HL-60 (cell line): ENCODE data around the gene CCDC121.

Source experiments
- DNase-seq, 2 experiments: peaks; one replicate each; pipeline ENCODE4 v3.0.0-alpha.2; 2010 to 2020; ENCODE audit warnings: low read depth in 1 of 2, low spot score in 1 of 2
- H3K27ac ChIP-seq: fragments of 250-450 bp; sonication (Bioruptor Pico); replicated peaks from 2 replicates; pipeline ENCODE4 v1.5.1; 2020; ENCODE audit warnings: mild to moderate bottlenecking, moderate library complexity
- H3K27me3 ChIP-seq: fragments of 250-450 bp; sonication (Bioruptor Pico); 2 replicates; pipeline ENCODE4 v1.5.1; 2021; ENCODE audit warnings: mild to moderate bottlenecking, moderate library complexity; ENCODE audit not compliant: insufficient read depth, poor library complexity, severe bottlenecking
- H3K4me3 ChIP-seq: replicated peaks from 2 replicates; pipeline ENCODE4 v1.5.1; 2011; ENCODE audit warnings: mild to moderate bottlenecking, control low read depth, low read length; ENCODE audit not compliant: insufficient read depth
- GABPA ChIP-seq: IDR thresholded peaks from 2 replicates; pipeline ENCODE4 v1.6.1; 2012; ENCODE audit warnings: low read depth
- POLR2AphosphoS5 ChIP-seq: IDR thresholded peaks from 2 replicates; pipeline ENCODE4 v1.6.1; 2012; ENCODE audit warnings: low read depth
- SPI1 ChIP-seq: IDR thresholded peaks from 2 replicates; pipeline ENCODE4 v1.6.1; 2012; ENCODE audit warnings: low read depth, mild to moderate bottlenecking, borderline replicate concordance
- TF ChIP-seq, protein P1 (sequence below): IDR thresholded peaks from one replicate; pipeline ENCODE4 v1.5.1; 2011; ENCODE audit warnings: low read length, control low read depth, inconsistent platforms; ENCODE audit not compliant: insufficient read depth
- TF ChIP-seq, protein P2 (sequence below): IDR thresholded peaks from 2 replicates; pipeline ENCODE4 v1.6.1; 2012; ENCODE audit warnings: low read depth; ENCODE audit not compliant: insufficient replicate concordance

The CCDC121 gene

DNA sequence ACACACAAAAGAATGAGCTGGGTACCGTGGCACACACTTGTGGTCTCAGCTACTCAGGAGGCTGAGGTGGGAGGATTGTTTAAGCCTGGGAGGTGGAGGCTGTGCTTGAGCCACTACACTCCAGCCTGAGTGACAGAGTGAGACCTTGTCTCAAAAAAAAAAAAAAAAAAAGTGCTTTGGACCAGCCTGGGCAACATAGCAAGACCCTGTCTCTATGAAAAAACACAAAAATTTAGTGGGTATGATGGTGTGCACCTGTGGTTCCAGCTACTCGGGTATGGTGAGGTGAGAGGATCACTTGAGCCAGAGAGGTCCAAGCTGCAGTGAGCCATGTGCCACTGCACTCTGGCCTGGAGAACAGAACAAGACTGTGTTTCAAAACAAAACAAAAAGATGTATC is 35.6 kb downstream of the CCDC121 start:
- no peak for TF ChIP-seq POLR2AphosphoS5
- TF ChIP-seq, protein P1, sequence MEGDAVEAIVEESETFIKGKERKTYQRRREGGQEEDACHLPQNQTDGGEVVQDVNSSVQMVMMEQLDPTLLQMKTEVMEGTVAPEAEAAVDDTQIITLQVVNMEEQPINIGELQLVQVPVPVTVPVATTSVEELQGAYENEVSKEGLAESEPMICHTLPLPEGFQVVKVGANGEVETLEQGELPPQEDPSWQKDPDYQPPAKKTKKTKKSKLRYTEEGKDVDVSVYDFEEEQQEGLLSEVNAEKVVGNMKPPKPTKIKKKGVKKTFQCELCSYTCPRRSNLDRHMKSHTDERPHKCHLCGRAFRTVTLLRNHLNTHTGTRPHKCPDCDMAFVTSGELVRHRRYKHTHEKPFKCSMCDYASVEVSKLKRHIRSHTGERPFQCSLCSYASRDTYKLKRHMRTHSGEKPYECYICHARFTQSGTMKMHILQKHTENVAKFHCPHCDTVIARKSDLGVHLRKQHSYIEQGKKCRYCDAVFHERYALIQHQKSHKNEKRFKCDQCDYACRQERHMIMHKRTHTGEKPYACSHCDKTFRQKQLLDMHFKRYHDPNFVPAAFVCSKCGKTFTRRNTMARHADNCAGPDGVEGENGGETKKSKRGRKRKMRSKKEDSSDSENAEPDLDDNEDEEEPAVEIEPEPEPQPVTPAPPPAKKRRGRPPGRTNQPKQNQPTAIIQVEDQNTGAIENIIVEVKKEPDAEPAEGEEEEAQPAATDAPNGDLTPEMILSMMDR = no peak
- no peak for TF ChIP-seq SPI1
- no peak for TF ChIP-seq GABPA
- Histone ChIP-seq H3K27ac (no peak overlapping the region), H3K27me3 (no peaks in the 10 kb centered on the region), H3K4me3 (no peak overlapping the region)
- DNase-seq = no peak

DNA sequence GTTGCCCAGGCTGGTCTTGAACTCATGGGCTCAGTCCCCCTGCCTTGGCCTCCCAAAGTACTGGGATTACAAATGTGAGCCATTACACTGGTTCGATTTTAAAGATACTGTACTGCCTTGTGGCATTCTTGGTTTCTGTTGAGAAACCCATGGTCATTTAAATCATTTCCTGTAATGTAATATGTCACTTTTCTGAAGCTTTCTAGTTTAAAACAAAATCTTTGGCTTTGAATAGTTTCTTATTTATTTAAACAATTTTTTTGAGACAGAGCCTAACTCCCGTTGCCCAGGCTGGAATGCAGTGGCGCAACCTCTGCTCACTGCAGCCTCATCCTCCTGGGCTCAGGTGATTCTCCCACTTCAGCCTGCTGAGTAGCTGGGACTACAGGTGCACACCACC is 37.1 kb downstream of the CCDC121 start:
- Histone ChIP-seq H3K27ac (no peak overlapping the region), H3K4me3 (no peak overlapping the region), H3K27me3 (no peaks in the 10 kb centered on the region)
- DNase-seq = no peak
- no peak for TF ChIP-seq POLR2AphosphoS5
- no peak for TF ChIP-seq GABPA
- TF ChIP-seq SPI1 = no peak

DNA sequence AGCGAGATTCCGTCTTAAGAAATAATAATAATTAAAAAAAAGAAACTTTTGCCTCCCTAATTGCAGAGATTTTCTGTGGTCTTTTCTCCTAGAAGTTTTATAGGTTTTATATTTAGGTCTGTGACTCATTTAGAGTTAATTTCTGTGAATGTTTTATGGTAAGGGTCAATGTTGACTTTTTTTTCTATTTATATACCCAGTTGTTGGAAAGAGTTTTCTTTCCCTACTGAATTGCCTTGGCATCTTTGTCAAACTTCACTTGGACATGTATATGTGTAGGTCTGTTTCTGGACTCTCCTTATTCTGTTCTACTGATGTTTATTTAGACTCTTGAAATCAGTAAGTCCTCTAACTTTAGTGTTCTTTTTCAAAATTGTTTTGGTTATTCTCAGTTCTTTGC is 40.5 kb downstream of the CCDC121 start:
- Histone ChIP-seq H3K4me3 (no peak overlapping the region), H3K27ac (no peak overlapping the region), H3K27me3 (no peaks in the 10 kb centered on the region)
- TF ChIP-seq, protein P2, sequence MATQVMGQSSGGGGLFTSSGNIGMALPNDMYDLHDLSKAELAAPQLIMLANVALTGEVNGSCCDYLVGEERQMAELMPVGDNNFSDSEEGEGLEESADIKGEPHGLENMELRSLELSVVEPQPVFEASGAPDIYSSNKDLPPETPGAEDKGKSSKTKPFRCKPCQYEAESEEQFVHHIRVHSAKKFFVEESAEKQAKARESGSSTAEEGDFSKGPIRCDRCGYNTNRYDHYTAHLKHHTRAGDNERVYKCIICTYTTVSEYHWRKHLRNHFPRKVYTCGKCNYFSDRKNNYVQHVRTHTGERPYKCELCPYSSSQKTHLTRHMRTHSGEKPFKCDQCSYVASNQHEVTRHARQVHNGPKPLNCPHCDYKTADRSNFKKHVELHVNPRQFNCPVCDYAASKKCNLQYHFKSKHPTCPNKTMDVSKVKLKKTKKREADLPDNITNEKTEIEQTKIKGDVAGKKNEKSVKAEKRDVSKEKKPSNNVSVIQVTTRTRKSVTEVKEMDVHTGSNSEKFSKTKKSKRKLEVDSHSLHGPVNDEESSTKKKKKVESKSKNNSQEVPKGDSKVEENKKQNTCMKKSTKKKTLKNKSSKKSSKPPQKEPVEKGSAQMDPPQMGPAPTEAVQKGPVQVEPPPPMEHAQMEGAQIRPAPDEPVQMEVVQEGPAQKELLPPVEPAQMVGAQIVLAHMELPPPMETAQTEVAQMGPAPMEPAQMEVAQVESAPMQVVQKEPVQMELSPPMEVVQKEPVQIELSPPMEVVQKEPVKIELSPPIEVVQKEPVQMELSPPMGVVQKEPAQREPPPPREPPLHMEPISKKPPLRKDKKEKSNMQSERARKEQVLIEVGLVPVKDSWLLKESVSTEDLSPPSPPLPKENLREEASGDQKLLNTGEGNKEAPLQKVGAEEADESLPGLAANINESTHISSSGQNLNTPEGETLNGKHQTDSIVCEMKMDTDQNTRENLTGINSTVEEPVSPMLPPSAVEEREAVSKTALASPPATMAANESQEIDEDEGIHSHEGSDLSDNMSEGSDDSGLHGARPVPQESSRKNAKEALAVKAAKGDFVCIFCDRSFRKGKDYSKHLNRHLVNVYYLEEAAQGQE = no peak
- TF ChIP-seq POLR2AphosphoS5 = no peak
- no peak for TF ChIP-seq GABPA
- TF ChIP-seq SPI1 = no peak
- TF ChIP-seq, protein P1 = no peak
- DNase-seq = no peak

DNA sequence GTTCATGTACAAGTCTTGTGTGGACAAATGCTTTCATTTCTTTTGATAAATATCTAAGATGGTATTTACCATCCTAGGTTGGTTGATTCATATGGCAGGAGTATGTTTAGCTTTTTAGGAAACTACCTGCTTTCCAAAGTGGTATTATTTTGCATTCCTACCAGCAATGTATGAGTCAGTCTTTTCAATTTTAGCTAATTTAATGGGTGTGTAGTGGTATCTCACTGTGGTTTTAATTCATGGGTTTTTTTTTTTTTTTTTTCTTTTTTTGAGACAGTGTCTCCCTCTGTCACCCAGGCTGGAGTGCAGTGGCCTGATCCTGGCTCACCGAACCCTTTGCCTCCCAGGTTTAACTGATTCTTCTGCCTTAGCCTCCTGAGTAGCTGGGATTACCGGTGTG is 41.8 kb downstream of the CCDC121 start:
- no peak overlapping the region for H3K4me3 ChIP-seq
- TF ChIP-seq, protein P1 = no peak
- TF ChIP-seq POLR2AphosphoS5 (no peak), SPI1 (no peak), GABPA (no peak)
- TF ChIP-seq, protein P2 = no peak
- no peak overlapping the region for H3K27ac ChIP-seq
- no peak for DNase-seq
- no peaks in the 10 kb centered on the region for H3K27me3 ChIP-seq
